ENCODE measurements around the gene CD4. TPM values are rescaled to one million over a fixed set of nuclear protein-coding genes. Genes with fewer than 3 reads are reported as not detected.
A peak's percentile ranks its signal among the peaks of the same experiment; 100 is the strongest.

Gene CD4
- total and polyA plus RNA-seq, 10 of the 15 experiments (the other 5 are each of a cell fraction or from before 2014, with no cell fraction given): 0.24 to 1.6 (median 0.69) TPM

DNA sequence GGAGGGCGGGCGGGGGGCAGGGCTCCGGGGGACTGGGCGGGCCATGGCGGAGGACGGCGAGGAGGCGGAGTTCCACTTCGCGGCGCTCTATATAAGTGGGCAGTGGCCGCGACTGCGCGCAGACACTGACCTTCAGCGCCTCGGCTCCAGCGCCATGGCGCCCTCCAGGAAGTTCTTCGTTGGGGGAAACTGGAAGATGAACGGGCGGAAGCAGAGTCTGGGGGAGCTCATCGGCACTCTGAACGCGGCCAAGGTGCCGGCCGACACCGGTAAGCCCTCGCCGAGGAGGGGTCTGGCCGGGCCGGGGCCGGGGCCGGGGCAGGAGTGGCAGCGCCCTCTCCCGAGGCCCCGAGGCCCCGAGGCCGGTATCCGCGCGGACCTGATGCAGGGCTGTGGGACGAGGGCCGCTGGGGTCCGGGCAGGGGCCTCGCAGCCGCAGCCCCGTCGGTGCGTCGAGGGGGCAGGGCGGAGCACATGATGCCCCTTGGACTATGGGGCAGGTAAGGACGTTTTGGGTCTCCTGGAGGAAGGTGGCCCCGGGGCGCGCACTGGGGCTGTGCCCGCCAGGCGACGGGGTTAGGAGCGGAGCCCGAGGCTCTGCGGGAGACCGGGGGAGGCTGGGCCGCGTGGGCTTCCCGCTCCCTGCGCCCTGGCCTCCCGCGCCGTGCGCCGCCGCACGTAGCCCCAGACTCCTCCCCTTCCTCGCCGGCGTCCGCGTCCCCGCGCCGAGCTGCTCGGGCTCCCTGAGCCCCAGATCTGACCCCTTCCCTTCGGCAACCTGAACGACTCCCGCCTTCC is 78.3 kb downstream of the CD4 start, which contains the start of gene TPI1 (continued):
- TF ChIP-seq, protein P1, sequence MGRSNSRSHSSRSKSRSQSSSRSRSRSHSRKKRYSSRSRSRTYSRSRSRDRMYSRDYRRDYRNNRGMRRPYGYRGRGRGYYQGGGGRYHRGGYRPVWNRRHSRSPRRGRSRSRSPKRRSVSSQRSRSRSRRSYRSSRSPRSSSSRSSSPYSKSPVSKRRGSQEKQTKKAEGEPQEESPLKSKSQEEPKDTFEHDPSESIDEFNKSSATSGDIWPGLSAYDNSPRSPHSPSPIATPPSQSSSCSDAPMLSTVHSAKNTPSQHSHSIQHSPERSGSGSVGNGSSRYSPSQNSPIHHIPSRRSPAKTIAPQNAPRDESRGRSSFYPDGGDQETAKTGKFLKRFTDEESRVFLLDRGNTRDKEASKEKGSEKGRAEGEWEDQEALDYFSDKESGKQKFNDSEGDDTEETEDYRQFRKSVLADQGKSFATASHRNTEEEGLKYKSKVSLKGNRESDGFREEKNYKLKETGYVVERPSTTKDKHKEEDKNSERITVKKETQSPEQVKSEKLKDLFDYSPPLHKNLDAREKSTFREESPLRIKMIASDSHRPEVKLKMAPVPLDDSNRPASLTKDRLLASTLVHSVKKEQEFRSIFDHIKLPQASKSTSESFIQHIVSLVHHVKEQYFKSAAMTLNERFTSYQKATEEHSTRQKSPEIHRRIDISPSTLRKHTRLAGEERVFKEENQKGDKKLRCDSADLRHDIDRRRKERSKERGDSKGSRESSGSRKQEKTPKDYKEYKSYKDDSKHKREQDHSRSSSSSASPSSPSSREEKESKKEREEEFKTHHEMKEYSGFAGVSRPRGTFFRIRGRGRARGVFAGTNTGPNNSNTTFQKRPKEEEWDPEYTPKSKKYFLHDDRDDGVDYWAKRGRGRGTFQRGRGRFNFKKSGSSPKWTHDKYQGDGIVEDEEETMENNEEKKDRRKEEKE (IDR thresholded peaks at IDR 0.05): no peak
- TF ChIP-seq BMI1 (IDR thresholded peaks at IDR 0.05; ENCODE audit: borderline replicate concordance): no peak
- TF ChIP-seq EZH2 (IDR thresholded peaks at IDR 0.05; ENCODE audit: borderline replicate concordance, control insufficient read depth, low read depth, low read length): no peak
- TF ChIP-seq POLR2A (IDR thresholded peaks at IDR 0.05; ENCODE audit: low read depth, low read length): peak; percentile 88
- TF ChIP-seq IKZF1 (conservative IDR thresholded peaks at IDR 0.05): peak; percentile 66
- no peak for TF ChIP-seq KAT2A (conservative IDR thresholded peaks at IDR 0.05; ENCODE audit: control insufficient read depth, low read depth, low read length)
- peak; percentile 60; the same call in 1 of the 2 replicates for TF ChIP-seq DPF2 (IDR thresholded peaks at IDR 0.05)
- no peak for TF ChIP-seq MTA2 (IDR thresholded peaks at IDR 0.05; ENCODE audit: low read depth)
- TF ChIP-seq REST (IDR thresholded peaks at IDR 0.05; ENCODE audit: low read depth, low read length): no peak
- no peak for TF ChIP-seq CBX5 (IDR thresholded peaks at IDR 0.05; ENCODE audit: low read depth)
- TF ChIP-seq, protein P2, sequence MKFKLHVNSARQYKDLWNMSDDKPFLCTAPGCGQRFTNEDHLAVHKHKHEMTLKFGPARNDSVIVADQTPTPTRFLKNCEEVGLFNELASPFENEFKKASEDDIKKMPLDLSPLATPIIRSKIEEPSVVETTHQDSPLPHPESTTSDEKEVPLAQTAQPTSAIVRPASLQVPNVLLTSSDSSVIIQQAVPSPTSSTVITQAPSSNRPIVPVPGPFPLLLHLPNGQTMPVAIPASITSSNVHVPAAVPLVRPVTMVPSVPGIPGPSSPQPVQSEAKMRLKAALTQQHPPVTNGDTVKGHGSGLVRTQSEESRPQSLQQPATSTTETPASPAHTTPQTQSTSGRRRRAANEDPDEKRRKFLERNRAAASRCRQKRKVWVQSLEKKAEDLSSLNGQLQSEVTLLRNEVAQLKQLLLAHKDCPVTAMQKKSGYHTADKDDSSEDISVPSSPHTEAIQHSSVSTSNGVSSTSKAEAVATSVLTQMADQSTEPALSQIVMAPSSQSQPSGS (IDR thresholded peaks at IDR 0.05; ENCODE audit: low read length): no peak
- TF ChIP-seq TBL1XR1 (IDR thresholded peaks at IDR 0.05; ENCODE audit: low read depth, low read length): no peak
- TF ChIP-seq PKNOX1 (IDR thresholded peaks at IDR 0.05): no peak
- TF ChIP-seq, protein P3, sequence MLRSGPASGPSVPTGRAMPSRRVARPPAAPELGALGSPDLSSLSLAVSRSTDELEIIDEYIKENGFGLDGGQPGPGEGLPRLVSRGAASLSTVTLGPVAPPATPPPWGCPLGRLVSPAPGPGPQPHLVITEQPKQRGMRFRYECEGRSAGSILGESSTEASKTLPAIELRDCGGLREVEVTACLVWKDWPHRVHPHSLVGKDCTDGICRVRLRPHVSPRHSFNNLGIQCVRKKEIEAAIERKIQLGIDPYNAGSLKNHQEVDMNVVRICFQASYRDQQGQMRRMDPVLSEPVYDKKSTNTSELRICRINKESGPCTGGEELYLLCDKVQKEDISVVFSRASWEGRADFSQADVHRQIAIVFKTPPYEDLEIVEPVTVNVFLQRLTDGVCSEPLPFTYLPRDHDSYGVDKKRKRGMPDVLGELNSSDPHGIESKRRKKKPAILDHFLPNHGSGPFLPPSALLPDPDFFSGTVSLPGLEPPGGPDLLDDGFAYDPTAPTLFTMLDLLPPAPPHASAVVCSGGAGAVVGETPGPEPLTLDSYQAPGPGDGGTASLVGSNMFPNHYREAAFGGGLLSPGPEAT (IDR thresholded peaks at IDR 0.05; ENCODE audit: low read depth): no peak
- TF ChIP-seq SREBF2 (IDR thresholded peaks at IDR 0.05; ENCODE audit: low read length): no peak
- TF ChIP-seq POLR2AphosphoS5 (IDR thresholded peaks at IDR 0.05; ENCODE audit: low read length): peak; percentile 99
- no peak for TF ChIP-seq SREBF1 (IDR thresholded peaks at IDR 0.05; ENCODE audit: low read length)
- no peak for TF ChIP-seq USF1 (IDR thresholded peaks at IDR 0.05; ENCODE audit: borderline replicate concordance, extremely low read length, insufficient read depth, low read depth, low read length)

Measured in GM12878 (cell line).